GM12878 (cell line): ENCODE data around the gene BMERB1. TPM values are rescaled to one million over a fixed set of nuclear protein-coding genes. Genes with fewer than 3 reads are reported as not detected.
A peak's percentile ranks its signal among the peaks of the same experiment; 100 is the strongest.

ENCODE experiments used
- ATAC-seq: fragments of 200-7000 bp; cut with Tn5 transposase; 3 replicates; pipeline ENCODE4 v1.9.1; 2020; ENCODE audit warnings: mild to moderate bottlenecking, moderate library complexity
- BruUV-seq: library from RNA; stranded (reverse); fragments of 400-500 nt; replicated peaks from 2 replicates; lab custom pipeline; 2021; lab: Mats Ljungman, UMichigan
- CTCF ChIA-PET: fragments of 300-600 bp; sonication (Branson Sonifier 250); formaldehyde crosslinking; extraction: SDS; loops from one replicate; lab custom pipeline; 2021; ENCODE audit warnings: inconsistent platforms; lab: Yijun Ruan, JAX
- POLR2A ChIA-PET: fragments of 350-600 bp; formaldehyde crosslinking; extraction: SDS; loops from one replicate; lab custom pipeline; 2021; ENCODE audit warnings: inconsistent platforms; lab: Charles Lee
- RAD21 ChIA-PET: fragments of 300-600 bp; sonication (Branson Sonifier 250); formaldehyde crosslinking; loops from one replicate; lab custom pipeline; 2023; ENCODE audit warnings: antibody characterized with exemption; ENCODE audit not compliant: unreplicated experiment; lab: Charles Lee
- SMC1A ChIA-PET: fragments of 300-600 bp; sonication (Branson Sonifier 250); formaldehyde crosslinking; loops from one replicate; lab custom pipeline; 2023; ENCODE audit not compliant: unreplicated experiment, uncharacterized antibody; lab: Charles Lee
- DNase-seq: peaks from one replicate; pipeline ENCODE4 v3.0.0-alpha.2; 2011; ENCODE audit warnings: low read depth, low spot score
- FAIRE-seq: peaks from 3 replicates; lab custom pipeline; 2011; peaks lifted over from hg19 to GRCh38; lab: Jason Lieb, UNC
- H2AFZ ChIP-seq: 2 replicates; pipeline ENCODE4 v1.6.0; 2011; ENCODE audit warnings: low read depth, low read length, control low read depth; ENCODE audit not compliant: control insufficient read depth
- H3K27ac ChIP-seq: 2 replicates; pipeline ENCODE4 v1.5.1; 2011; ENCODE audit warnings: control low read depth; ENCODE audit not compliant: control insufficient read depth, insufficient read depth
- H3K27me3 ChIP-seq, 2 experiments: replicated peaks in 1 of 2; 2 replicates each; pipeline versions ENCODE4 v1.6.0 to v1.6.1; 2011; ENCODE audit warnings: low read length in 1 of 2; ENCODE audit not compliant: control insufficient read depth in 2 of 2, insufficient read depth in 2 of 2
- H3K36me3 ChIP-seq, 2 experiments: 2 replicates each; pipeline ENCODE4 v1.5.1; 2011; ENCODE audit warnings: low read length in 1 of 2; ENCODE audit not compliant: control insufficient read depth in 2 of 2, insufficient read depth in 2 of 2
- H3K4me1 ChIP-seq: 2 replicates; pipeline ENCODE4 v1.6.1; 2011; ENCODE audit warnings: mild to moderate bottlenecking, low read length, moderate library complexity, mixed read lengths; ENCODE audit not compliant: control insufficient read depth, insufficient read depth
- H3K4me2 ChIP-seq: 2 replicates; pipeline ENCODE4 v1.6.0; 2011; ENCODE audit warnings: control low read depth; ENCODE audit not compliant: control insufficient read depth, insufficient read depth
- H3K4me3 ChIP-seq: fragments of 200-600 bp; sonication (generic); 2 replicates; pipeline ENCODE4 v1.5.1; 2016
- H3K79me2 ChIP-seq: 2 replicates; pipeline ENCODE4 v1.6.0; 2011; ENCODE audit warnings: low read length; ENCODE audit not compliant: control insufficient read depth, insufficient read depth
- H3K9ac ChIP-seq: 2 replicates; pipeline ENCODE4 v1.8.0; 2011; ENCODE audit warnings: low read length, control low read depth, mixed read lengths; ENCODE audit not compliant: control insufficient read depth, insufficient read depth
- H3K9me3 ChIP-seq: replicated peaks from 3 replicates; pipeline ENCODE4 v1.5.1; 2011; ENCODE audit warnings: mild to moderate bottlenecking, low read length; ENCODE audit not compliant: control insufficient read depth, insufficient read depth
- H4K20me1 ChIP-seq: 2 replicates; pipeline ENCODE4 v1.6.0; 2011; ENCODE audit not compliant: control insufficient read depth, insufficient read depth
- ASH2L ChIP-seq: fragments of 300-600, 200-600 bp; sonication (generic); IDR thresholded peaks from 2 replicates; pipeline ENCODE4 v1.6.1; 2017; ENCODE audit warnings: low read depth, mild to moderate bottlenecking, borderline replicate concordance
- BACH1 ChIP-seq: fragments of 450-650 bp; IDR thresholded peaks from 2 replicates; pipeline ENCODE4 v1.6.1; 2017; ENCODE audit warnings: mild to moderate bottlenecking, borderline replicate concordance
- BCL11A ChIP-seq: IDR thresholded peaks from 2 replicates; pipeline ENCODE4 v1.6.1; 2011; ENCODE audit warnings: low read depth, low read length
- CHD1 ChIP-seq: IDR thresholded peaks from 2 replicates; pipeline ENCODE4 v1.6.1; 2012; ENCODE audit warnings: low read depth, low read length, improper control_type of control experiment
- EP300 ChIP-seq, 2 experiments: fragments of 150-350 bp in 1 of 2; IDR thresholded peaks; 2 replicates each; pipeline ENCODE4 v1.6.1; 2011 to 2012; ENCODE audit warnings: low read depth in 2 of 2, low read length in 2 of 2, borderline replicate concordance in 1 of 2, improper control_type of control experiment in 1 of 2, inconsistent platforms in 1 of 2; ENCODE audit not compliant: control insufficient read depth in 1 of 2
- HDGF ChIP-seq: fragments of 450-650 bp; IDR thresholded peaks from 2 replicates; pipeline ENCODE4 v1.6.1; 2016; ENCODE audit warnings: antibody characterized with exemption
- IKZF2 ChIP-seq, 2 experiments: fragments of 450-650 bp; IDR thresholded peaks; 2 replicates each; pipeline ENCODE4 v1.6.1; 2017; ENCODE audit warnings: mild to moderate bottlenecking in 2 of 2, moderate library complexity in 2 of 2
- KLF5 ChIP-seq: fragments of 450-650 bp; IDR thresholded peaks from 2 replicates; pipeline ENCODE4 v1.6.1; 2014; ENCODE audit warnings: mild to moderate bottlenecking; ENCODE audit not compliant: partially characterized antibody
- NBN ChIP-seq: fragments of 450-650 bp; IDR thresholded peaks from 2 replicates; pipeline ENCODE4 v1.6.1; 2016
- PAX8 ChIP-seq: fragments of 450-650 bp; IDR thresholded peaks from 2 replicates; pipeline ENCODE4 v1.6.1; 2017; ENCODE audit warnings: mild to moderate bottlenecking, moderate library complexity
- PKNOX1 ChIP-seq: fragments of 450-650 bp; IDR thresholded peaks from 2 replicates; pipeline ENCODE4 v1.6.1; 2016; ENCODE audit warnings: mild to moderate bottlenecking
- RAD51 ChIP-seq: fragments of 450-650 bp; IDR thresholded peaks from 2 replicates; pipeline ENCODE4 v1.6.1; 2016; ENCODE audit warnings: moderate library complexity, mild to moderate bottlenecking, inconsistent platforms
- RELB ChIP-seq: fragments of 450-650 bp; IDR thresholded peaks from 2 replicates; pipeline ENCODE4 v1.6.1; 2017; ENCODE audit warnings: low read depth, mild to moderate bottlenecking, moderate library complexity
- SPI1 ChIP-seq: IDR thresholded peaks from 2 replicates; pipeline ENCODE4 v1.6.1; 2011; ENCODE audit warnings: low read depth, mild to moderate bottlenecking, low read length, moderate library complexity, borderline replicate concordance; ENCODE audit not compliant: insufficient read depth
- USF1 ChIP-seq: IDR thresholded peaks from 2 replicates; pipeline ENCODE4 v1.6.1; 2011; ENCODE audit warnings: borderline replicate concordance, low read depth, mild to moderate bottlenecking, moderate library complexity, mixed read lengths, low read length; ENCODE audit not compliant: insufficient read depth; ENCODE audit errors: extremely low read length
- ZBED1 ChIP-seq: IDR thresholded peaks from 2 replicates; pipeline ENCODE4 v1.6.1; 2016; ENCODE audit warnings: borderline replicate concordance
- ZBTB40 ChIP-seq: fragments of 450-650 bp; IDR thresholded peaks from 2 replicates; pipeline ENCODE4 v1.6.1; 2016; ENCODE audit warnings: mild to moderate bottlenecking, moderate library complexity, borderline replicate concordance
- WGBS: methylation state at CpG from one replicate; pipeline ENCODE4 v1.1.6; 2016; ENCODE audit warnings: low lambda C conversion rate; ENCODE audit not compliant: insufficient replicate concordance, insufficient coverage; ENCODE audit errors: missing lambda C conversion rate; 5-methylcytosine and 5-hydroxymethylcytosine counted together
- in situ Hi-C: fragments of 300-500 bp; cut with MboI; formaldehyde crosslinking; loops from 9 replicates; pipeline ENCODE4 v1.14.3; 2018; ENCODE audit warnings: mixed read lengths
- intact Hi-C: fragments of 100-400 bp; cut with micrococcal nuclease; formaldehyde crosslinking; loops from one replicate; pipeline ENCODE4 v1.14.2; 2022; ENCODE audit not compliant: unreplicated experiment
- polyA plus RNA-seq, 11 experiments: library from polyadenylated mRNA; depleted of rRNA in 4 of 11; unstranded in 6 of 11; stranded (reverse) in 5 of 11; fragments of >200 nt; fragmentation: Nextera tagmentation in 4 of 11; fragmentation: Illumina TruSeq in 1 of 11; extraction: Ambion mirVana in 4 of 11; extraction: Trizol in 1 of 11; gene quantifications; 1 replicate in 1 of 11; 2 replicates in 10 of 11; pipeline versions ENCODE4 v1.2.1 to v1.2.3, GENCODE V29; 2011 to 2016; ENCODE audit warnings: inconsistent platforms in 2 of 11, missing spikeins in 2 of 11, low read depth in 1 of 11
- total RNA-seq, 4 experiments: library from RNA; depleted of rRNA in 3 of 4; stranded (reverse); fragments of >200 nt in 3 of 4; fragmentation: Illumina TruSeq in 1 of 4; extraction: Trizol in 1 of 4; gene quantifications; 2 replicates each; pipeline versions ENCODE4 v1.2.1 to v1.2.3, GENCODE V29; 2013 to 2021

Gene BMERB1
- total and polyA plus RNA-seq, 10 of the 15 experiments (the other 5 are each of a cell fraction or from before 2014, with no cell fraction given): 0.05 to 0.68 (median 0.34) TPM

GRCh38 chr16:15542734-15543347 lies 108.5 kb downstream of the BMERB1 start:
- RAD21 ChIA-PET: no interaction called here
- H3K4me1 ChIP-seq: no peaks in the 10 kb centered on the region
- CTCF ChIA-PET: interaction anchor here (0.7 kb wide), 1 partner anchor 183 kb away, joined by 4 read pairs; no protein-coding TSS in a partner anchor
- TF ChIP-seq EP300 (IDR thresholded peaks at IDR 0.05; ENCODE audit: borderline replicate concordance in 1 of 2, control insufficient read depth in 1 of 2, low read depth in 2 of 2, low read length in 2 of 2) (no peak), HDGF (no peak), BCL11A (no peak), USF1 (no peak), RAD51 (no peak), ASH2L (no peak), KLF5 (no peak), BACH1 (no peak), NBN (no peak), SPI1 (no peak), IKZF2 (IDR thresholded peaks at IDR 0.05) (no peak), PKNOX1 (no peak), RELB (no peak), ZBED1 (no peak), CHD1 (no peak), PAX8 (no peak), ZBTB40 (no peak)

More at GRCh38 chr16:15542734-15543347, 108.5 kb downstream of the BMERB1 start:
- Histone ChIP-seq H3K27ac (no peak overlapping the region), H2AFZ (no peak overlapping the region), H3K9me3 (no peaks in the 10 kb centered on the region; the same call in 2 of the 3 replicates), H4K20me1 (no peaks in the 10 kb centered on the region), H3K4me3 (no peak overlapping the region), H3K4me2 (no peak overlapping the region), H3K27me3 (no peaks in the 10 kb centered on the region), H3K9ac (no peak overlapping the region), H3K79me2 (no peaks in the 10 kb centered on the region), H3K36me3 (no peaks in the 10 kb centered on the region)
- ChIA-PET POLR2A (no interaction called here), SMC1A (interaction anchor here (1.1 kb wide), 1 partner anchor 8 kb away, joined by 3 read pairs; no protein-coding TSS in a partner anchor)
- peak; percentile 24; the same call in 2 of the 3 replicates for ATAC-seq
- BruUV-seq: no TSS peak
- no peak for FAIRE-seq
- intact Hi-C loops (no loop called here), in situ Hi-C loops (no loop called here)
- no peak for DNase-seq
- 32% methylated on average over 6 of the region's 6 CpGs for WGBS
